DOHH2 (cell line): Measurements from ENCODE around the gene NCAM1.

ENCODE experiments used
- H3F3A ChIP-seq: fragments of 200-600 bp; sonication (generic), shearing (Covaris generic); 2 replicates; pipeline ENCODE4 v1.6.0; 2016; ENCODE audit warnings: antibody characterized with exemption, mild to moderate bottlenecking; ENCODE audit not compliant: control insufficient read depth, insufficient read depth
- H3K27ac ChIP-seq: fragments of 200-600 bp; sonication (generic); 2 replicates; pipeline ENCODE4 v1.5.1; 2014; ENCODE audit warnings: low read depth, mild to moderate bottlenecking, low read length, moderate library complexity
- H3K27me3 ChIP-seq: fragments of 200-600 bp; sonication (generic); 2 replicates; pipeline ENCODE4 v1.6.1; 2014; ENCODE audit warnings: mild to moderate bottlenecking, low read length, mixed read lengths; ENCODE audit not compliant: control insufficient read depth
- H3K36me3 ChIP-seq: fragments of 200-600 bp; sonication (generic); 2 replicates; pipeline ENCODE4 v1.6.1; 2014; ENCODE audit warnings: mild to moderate bottlenecking, low read length, moderate library complexity, mixed read lengths; ENCODE audit not compliant: control insufficient read depth
- H3K4me1 ChIP-seq: fragments of 200-600 bp; sonication (generic); 2 replicates; pipeline ENCODE4 v1.6.1; 2014; ENCODE audit warnings: mild to moderate bottlenecking, low read length, mixed read lengths; ENCODE audit not compliant: control insufficient read depth
- H3K4me2 ChIP-seq: fragments of 200-600 bp; sonication (generic); 2 replicates; pipeline ENCODE4 v1.6.0; 2014; ENCODE audit warnings: mild to moderate bottlenecking, low read length, moderate library complexity
- H3K4me3 ChIP-seq: fragments of 200-600 bp; sonication (generic); 2 replicates; pipeline ENCODE4 v1.5.1; 2014; ENCODE audit warnings: mild to moderate bottlenecking, low read length, mixed read lengths
- H3K79me2 ChIP-seq: fragments of 200-600 bp; sonication (generic); 2 replicates; pipeline ENCODE4 v1.6.1; 2014; ENCODE audit warnings: mild to moderate bottlenecking, low read length, mixed read lengths; ENCODE audit not compliant: control insufficient read depth
- H3K9me2 ChIP-seq: fragments of 200-600 bp; sonication (generic); replicated peaks from 2 replicates; pipeline ENCODE4 v1.6.1; 2014; ENCODE audit warnings: mild to moderate bottlenecking, low read length, mixed read lengths; ENCODE audit not compliant: control insufficient read depth
- H3K9me3 ChIP-seq: fragments of 200-600 bp; sonication (generic); 2 replicates; pipeline ENCODE4 v1.6.1; 2014; ENCODE audit warnings: antibody characterized with exemption, low read length, mixed read lengths; ENCODE audit not compliant: control insufficient read depth, insufficient read depth
- H4K20me1 ChIP-seq: fragments of 200-600 bp; sonication (generic); 2 replicates; pipeline ENCODE4 v1.6.0; 2014; ENCODE audit warnings: low read depth, mild to moderate bottlenecking, antibody characterized with exemption, low read length, moderate library complexity; ENCODE audit not compliant: control insufficient read depth, insufficient read depth
- CTCF ChIP-seq: fragments of 200-600 bp; sonication (generic); IDR thresholded peaks from one replicate; pipeline ENCODE4 v1.5.1; 2014; ENCODE audit warnings: antibody characterized with exemption, mild to moderate bottlenecking, low read depth, low read length; ENCODE audit not compliant: poor library complexity, severe bottlenecking
- EZH2phosphoT487 ChIP-seq: fragments of 200-600 bp; sonication (generic); IDR thresholded peaks from 2 replicates; pipeline ENCODE4 v1.6.1; 2017; ENCODE audit warnings: borderline replicate concordance, mild to moderate bottlenecking, antibody characterized with exemption, low read length, moderate library complexity, mixed read lengths

Gene NCAM1

DNA sequence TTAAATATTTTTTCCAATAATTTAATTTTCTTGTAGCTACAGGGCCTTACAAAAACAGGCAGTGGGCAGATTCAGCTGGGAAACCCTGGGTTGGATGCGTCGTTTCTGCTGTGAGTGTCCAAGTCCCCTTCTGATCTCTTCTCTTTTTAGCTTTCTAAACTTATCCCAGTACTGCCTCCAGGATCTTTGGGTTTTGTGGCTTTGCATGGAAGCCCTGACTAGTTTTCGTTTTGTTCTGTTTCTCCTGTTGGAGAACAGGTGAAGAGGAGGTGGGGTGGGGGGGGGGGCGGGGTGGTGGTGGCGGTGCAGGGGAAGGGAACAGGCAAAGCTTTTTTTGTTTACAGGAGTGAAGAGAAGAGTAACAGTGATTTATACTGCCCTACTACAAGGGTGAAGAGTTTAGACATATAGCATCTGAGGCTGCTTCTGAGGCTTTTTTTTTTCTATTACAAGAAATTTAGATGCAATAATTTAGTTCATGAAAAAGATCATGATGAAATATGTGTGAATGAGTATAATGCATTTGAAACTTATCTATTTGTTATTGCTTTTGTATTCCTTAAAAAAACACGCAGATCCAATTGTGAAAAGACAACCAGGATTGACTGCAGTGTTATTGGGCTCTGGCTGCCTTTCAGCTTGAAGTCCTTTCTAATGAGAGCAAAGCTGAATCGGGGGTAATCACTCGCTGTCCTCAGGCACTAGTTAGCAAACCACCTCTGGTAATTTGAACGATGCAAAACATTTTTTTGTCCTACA is 142.9 kb downstream of the NCAM1 start:
- H3K36me3 ChIP-seq: no peaks in the 10 kb centered on the region
- no peaks in the 10 kb centered on the region for H4K20me1 ChIP-seq
- TF ChIP-seq CTCF (no peak), EZH2phosphoT487 (no peak)
- no peaks in the 10 kb centered on the region for H3K9me3 ChIP-seq
- no peaks in the 10 kb centered on the region for H3F3A ChIP-seq
- no peak overlapping the region for H3K4me3 ChIP-seq
- H3K9me2 ChIP-seq: no peaks in the 10 kb centered on the region
- no peaks in the 10 kb centered on the region for H3K79me2 ChIP-seq
- no peaks in the 10 kb centered on the region for H3K27me3 ChIP-seq
- no peaks in the 10 kb centered on the region for H3K4me1 ChIP-seq
- no peak overlapping the region for H3K27ac ChIP-seq
- no peak overlapping the region for H3K4me2 ChIP-seq

- no peaks in the 10 kb centered on the region for H3K27me3 ChIP-seq
- no peak overlapping the region for H3K4me2 ChIP-seq
- H3K9me2 ChIP-seq: no peaks in the 10 kb centered on the region
- no peak for TF ChIP-seq CTCF
- TF ChIP-seq EZH2phosphoT487: no peak
- H3K4me1 ChIP-seq: no peaks in the 10 kb centered on the region
- no peaks in the 10 kb centered on the region for H3K9me3 ChIP-seq
- no peaks in the 10 kb centered on the region for H3K36me3 ChIP-seq
- no peaks in the 10 kb centered on the region for H3K79me2 ChIP-seq
- no peaks in the 10 kb centered on the region for H3F3A ChIP-seq
- no peak overlapping the region for H3K4me3 ChIP-seq
- no peak overlapping the region for H3K27ac ChIP-seq
- H4K20me1 ChIP-seq: no peaks in the 10 kb centered on the region
Measured at GRCh38 chr11:113104691-113105251, 143.6 kb downstream of the NCAM1 start.

GRCh38 chr11:113105592-113105991 is 144.4 kb downstream of the NCAM1 start:
- no peaks in the 10 kb centered on the region for H3K27me3 ChIP-seq
- no peaks in the 10 kb centered on the region for H4K20me1 ChIP-seq
- H3K9me3 ChIP-seq: no peaks in the 10 kb centered on the region
- no peaks in the 10 kb centered on the region for H3K4me1 ChIP-seq
- H3K4me3 ChIP-seq: no peak overlapping the region
- H3K36me3 ChIP-seq: no peaks in the 10 kb centered on the region
- no peak overlapping the region for H3K4me2 ChIP-seq
- H3K9me2 ChIP-seq: no peaks in the 10 kb centered on the region
- TF ChIP-seq CTCF (no peak), EZH2phosphoT487 (no peak)
- H3F3A ChIP-seq: no peaks in the 10 kb centered on the region
- H3K27ac ChIP-seq: no peak overlapping the region
- H3K79me2 ChIP-seq: no peaks in the 10 kb centered on the region
